Nephron progenitor cell (in vitro differentiated cells): ENCODE results near the gene HUS1.

Experiments used
- DNase-seq: peaks from one replicate; pipeline ENCODE4 v3.0.0; 2021
- H3K27ac Mint-ChIP-seq: 2 replicates; pipeline ENCODE4 v1.8.0; 2021; ENCODE audit warnings: mild to moderate bottlenecking, moderate library complexity, mixed read lengths
- H3K27me3 Mint-ChIP-seq: 2 replicates; pipeline ENCODE4 v1.8.0; 2021; ENCODE audit warnings: mild to moderate bottlenecking, low read depth, mixed read lengths; ENCODE audit not compliant: poor library complexity
- H3K36me3 Mint-ChIP-seq: 2 replicates; pipeline ENCODE4 v1.8.0; 2021; ENCODE audit warnings: low read depth, mixed read lengths
- H3K4me1 Mint-ChIP-seq: 2 replicates; pipeline ENCODE4 v1.8.0; 2021; ENCODE audit warnings: mixed read lengths
- H3K4me3 Mint-ChIP-seq: 2 replicates; pipeline ENCODE4 v1.8.0; 2021; ENCODE audit warnings: mild to moderate bottlenecking, moderate library complexity, mixed read lengths
- H3K9me3 Mint-ChIP-seq: 2 replicates; pipeline ENCODE4 v1.8.0; 2021; ENCODE audit warnings: mild to moderate bottlenecking, moderate library complexity, mixed read lengths
- TF ChIP-seq, protein P1 (sequence below): fragments of 200-600 bp; sonication (generic); IDR thresholded peaks from 2 replicates; pipeline ENCODE4 v1.5.0; 2021; ENCODE audit warnings: antibody characterized with exemption

The HUS1 gene

DNA sequence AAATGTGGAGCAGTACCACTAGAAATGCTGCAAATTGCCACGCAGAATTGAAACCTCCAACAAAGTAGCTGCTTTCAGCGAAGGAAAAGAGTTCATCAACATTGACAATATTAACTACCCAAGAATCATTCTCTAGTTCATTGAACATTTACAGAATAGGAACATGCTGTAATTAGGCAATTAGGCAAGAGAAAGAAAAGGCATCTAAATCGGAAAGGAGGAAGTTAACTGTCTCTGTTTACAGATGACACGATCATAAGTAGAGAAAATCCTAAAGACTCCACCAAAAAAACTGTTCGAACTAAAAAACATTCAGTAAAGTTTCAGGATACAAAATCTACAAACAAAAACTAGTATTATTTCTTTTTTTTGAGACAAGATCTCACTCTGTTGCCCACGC, 22.3 kb downstream of the HUS1 start:
- Mint-ChIP-seq H3K9me3 (peaks cover 31% of the 10 kb centered on the region), H3K36me3 (peaks cover 76% of the 10 kb centered on the region), H3K4me1 (no peaks in the 10 kb centered on the region), H3K27ac (no peak overlapping the region), H3K27me3 (no peaks in the 10 kb centered on the region), H3K4me3 (no peak overlapping the region)
- TF ChIP-seq, protein P1, sequence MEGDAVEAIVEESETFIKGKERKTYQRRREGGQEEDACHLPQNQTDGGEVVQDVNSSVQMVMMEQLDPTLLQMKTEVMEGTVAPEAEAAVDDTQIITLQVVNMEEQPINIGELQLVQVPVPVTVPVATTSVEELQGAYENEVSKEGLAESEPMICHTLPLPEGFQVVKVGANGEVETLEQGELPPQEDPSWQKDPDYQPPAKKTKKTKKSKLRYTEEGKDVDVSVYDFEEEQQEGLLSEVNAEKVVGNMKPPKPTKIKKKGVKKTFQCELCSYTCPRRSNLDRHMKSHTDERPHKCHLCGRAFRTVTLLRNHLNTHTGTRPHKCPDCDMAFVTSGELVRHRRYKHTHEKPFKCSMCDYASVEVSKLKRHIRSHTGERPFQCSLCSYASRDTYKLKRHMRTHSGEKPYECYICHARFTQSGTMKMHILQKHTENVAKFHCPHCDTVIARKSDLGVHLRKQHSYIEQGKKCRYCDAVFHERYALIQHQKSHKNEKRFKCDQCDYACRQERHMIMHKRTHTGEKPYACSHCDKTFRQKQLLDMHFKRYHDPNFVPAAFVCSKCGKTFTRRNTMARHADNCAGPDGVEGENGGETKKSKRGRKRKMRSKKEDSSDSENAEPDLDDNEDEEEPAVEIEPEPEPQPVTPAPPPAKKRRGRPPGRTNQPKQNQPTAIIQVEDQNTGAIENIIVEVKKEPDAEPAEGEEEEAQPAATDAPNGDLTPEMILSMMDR: no peak
- DNase-seq: no peak

DNA sequence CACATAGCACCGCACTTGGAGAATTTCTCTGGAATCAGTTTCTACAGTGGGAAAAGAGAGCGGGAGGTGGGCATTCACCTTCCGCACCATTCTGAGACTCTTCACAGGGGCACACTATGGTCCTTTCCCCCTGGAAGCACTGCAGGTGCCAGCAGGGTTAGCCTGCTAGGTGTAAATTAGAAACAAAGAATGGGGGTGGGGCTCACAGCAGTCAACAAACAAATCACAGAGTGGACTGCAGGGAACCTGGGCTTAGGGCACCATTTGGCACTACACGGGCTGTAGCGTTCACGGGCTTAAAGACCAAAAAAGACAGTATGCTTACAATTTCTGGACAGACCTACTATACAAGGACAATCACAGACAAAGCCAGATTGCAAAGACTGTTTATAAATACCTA, 23.2 kb downstream of the HUS1 start:
- no peak overlapping the region for H3K27ac Mint-ChIP-seq
- H3K27me3 Mint-ChIP-seq: peaks cover under 1% of the 10 kb centered on the region
- TF ChIP-seq, protein P1: no peak
- no peak for DNase-seq
- H3K4me3 Mint-ChIP-seq: no peak overlapping the region
- H3K36me3 Mint-ChIP-seq: peaks cover 66% of the 10 kb centered on the region
- peaks cover 29% of the 10 kb centered on the region for H3K9me3 Mint-ChIP-seq
- H3K4me1 Mint-ChIP-seq: no peaks in the 10 kb centered on the region

DNA sequence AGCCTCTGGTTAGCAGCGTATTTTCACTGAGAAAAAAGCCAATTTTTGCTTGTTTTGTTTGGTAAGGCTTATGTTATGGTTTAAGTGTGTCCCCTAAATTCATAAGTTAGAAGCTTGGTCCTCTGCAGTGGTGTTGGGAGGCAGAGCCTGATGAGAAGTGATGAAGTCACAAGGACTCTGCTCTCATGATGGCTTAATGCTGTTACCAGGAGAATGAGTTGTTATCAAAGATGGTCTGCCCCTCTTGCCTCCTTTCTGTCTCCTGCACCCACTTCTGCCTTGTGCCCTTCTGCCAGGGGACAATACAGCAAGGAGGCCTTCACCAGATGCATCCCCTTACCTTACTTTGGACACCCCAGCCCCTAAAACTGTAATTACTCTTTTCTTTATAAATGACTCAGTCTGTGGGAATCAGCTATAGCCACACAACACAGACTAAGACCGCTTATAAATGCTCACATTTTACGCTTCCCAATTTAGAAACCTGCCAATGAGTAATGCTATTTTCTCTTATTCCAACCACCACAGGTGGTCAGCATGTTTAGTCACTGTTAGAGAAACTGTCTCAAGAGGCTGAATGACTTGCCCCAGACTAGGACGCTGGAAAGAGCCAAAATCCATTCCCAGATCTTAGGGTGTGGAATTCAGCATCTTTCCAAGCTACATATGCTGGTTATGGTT, 25.0 kb downstream of the HUS1 start:
- no peak for DNase-seq
- peak overlapping the region; percentile 53 for H3K27ac Mint-ChIP-seq
- H3K4me1 Mint-ChIP-seq: peaks cover 6% of the 10 kb centered on the region
- TF ChIP-seq, protein P1: no peak
- H3K27me3 Mint-ChIP-seq: peaks cover 3% of the 10 kb centered on the region
- H3K9me3 Mint-ChIP-seq: peaks cover 22% of the 10 kb centered on the region
- no peak overlapping the region for H3K4me3 Mint-ChIP-seq
- peaks cover 58% of the 10 kb centered on the region for H3K36me3 Mint-ChIP-seq

GRCh38 chr7:47953822-47954221, 25.6 kb downstream of the HUS1 start:
- peak overlapping the region; percentile 72 for H3K27ac Mint-ChIP-seq

GRCh38 chr7:47952224-47952623, 27.2 kb downstream of the HUS1 start:
- Mint-ChIP-seq H3K27ac (no peak overlapping the region), H3K9me3 (peaks cover 7% of the 10 kb centered on the region), H3K27me3 (peaks cover 9% of the 10 kb centered on the region), H3K4me1 (peaks cover 7% of the 10 kb centered on the region), H3K36me3 (peaks cover 43% of the 10 kb centered on the region), H3K4me3 (no peak overlapping the region)
- no peak for DNase-seq
- TF ChIP-seq, protein P1: no peak

More at GRCh38 chr7:47953822-47954221, 25.6 kb downstream of the HUS1 start:
- DNase-seq: no peak
- TF ChIP-seq, protein P1: no peak
- H3K4me3 Mint-ChIP-seq: no peak overlapping the region
- H3K36me3 Mint-ChIP-seq: peaks cover 58% of the 10 kb centered on the region
- peaks cover 6% of the 10 kb centered on the region for H3K27me3 Mint-ChIP-seq
- peaks cover 22% of the 10 kb centered on the region for H3K9me3 Mint-ChIP-seq
- H3K4me1 Mint-ChIP-seq: peaks cover 6% of the 10 kb centered on the region

DNA sequence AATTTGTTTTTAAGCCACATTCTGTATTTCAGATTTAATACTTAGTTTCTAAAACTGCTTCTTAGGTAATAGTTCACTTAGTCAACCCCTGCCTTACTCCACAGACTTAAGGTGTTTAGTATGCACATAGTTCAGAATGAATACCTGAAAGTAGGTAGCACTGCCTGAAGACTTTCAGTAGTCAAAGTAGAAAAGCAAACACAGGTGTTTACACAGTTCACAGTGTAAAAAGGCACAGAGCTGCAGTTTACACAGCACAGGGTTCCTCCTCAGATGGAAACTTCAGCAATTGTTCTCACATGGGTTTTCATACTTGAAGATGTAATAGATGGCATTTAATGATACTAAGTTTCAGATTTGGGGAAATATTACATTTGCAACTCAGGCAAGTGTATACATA, 28.0 kb downstream of the HUS1 start:
- H3K36me3 Mint-ChIP-seq: peaks cover 34% of the 10 kb centered on the region
- peaks cover 9% of the 10 kb centered on the region for H3K27me3 Mint-ChIP-seq
- peaks cover 15% of the 10 kb centered on the region for H3K4me1 Mint-ChIP-seq
- DNase-seq: no peak
- H3K9me3 Mint-ChIP-seq: peaks cover under 1% of the 10 kb centered on the region
- H3K4me3 Mint-ChIP-seq: no peak overlapping the region
- TF ChIP-seq, protein P1: no peak
- no peak overlapping the region for H3K27ac Mint-ChIP-seq
